GM18511 (cell line): Measurements from ENCODE around the gene ENDOV.

Experiments used
- ATAC-seq: cut with Tn5 transposase; IDR thresholded peaks from one replicate; pipeline ENCODE4 v1.9.1; 2021; ENCODE audit warnings: mild to moderate bottlenecking, moderate library complexity; ENCODE audit not compliant: unreplicated experiment

The ENDOV gene

GRCh38 chr17:80430446-80431245, 15.7 kb downstream of the ENDOV start:
- ATAC-seq: no peak

- no peak for ATAC-seq
Observed at GRCh38 chr17:80431246-80432195, 16.6 kb downstream of the ENDOV start.

DNA sequence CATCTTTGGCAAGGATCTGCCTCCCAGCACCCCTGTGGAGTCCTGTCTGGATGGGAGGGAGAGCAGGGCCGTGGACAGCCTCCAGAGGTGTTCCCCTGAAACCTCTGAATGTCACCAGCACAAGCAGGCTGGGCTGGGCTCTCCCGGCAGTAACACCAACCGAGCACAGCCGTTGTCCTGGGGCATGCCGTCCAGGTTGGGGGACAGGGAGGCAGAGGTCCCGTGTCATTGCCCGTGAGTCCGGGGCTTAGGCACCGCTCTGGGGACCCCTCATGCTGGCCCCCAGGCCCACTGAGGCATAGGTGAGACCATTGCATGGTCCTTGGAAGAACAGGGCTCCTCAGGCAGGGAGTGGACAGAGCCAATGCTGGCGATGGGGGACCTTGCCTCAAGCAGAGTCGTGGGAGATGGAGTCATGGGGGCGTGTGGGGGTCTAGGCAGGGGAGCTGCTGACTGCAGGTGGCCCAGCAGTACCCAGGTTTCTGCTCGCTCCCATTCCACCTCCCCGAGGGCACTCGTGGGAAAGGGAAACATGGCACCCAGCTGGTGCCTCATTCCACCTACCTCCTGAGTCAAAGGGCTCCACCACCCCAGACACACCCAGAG, 17.5 kb downstream of the ENDOV start:
- no peak for ATAC-seq

- ATAC-seq: no peak
Observed at GRCh38 chr17:80432961-80433550, 18.1 kb downstream of the ENDOV start.

- ATAC-seq: no peak
Observed at GRCh38 chr17:80433916-80434666, 19.1 kb downstream of the ENDOV start.

GRCh38 chr17:80437532-80437931, 22.6 kb downstream of the ENDOV start:
- no peak for ATAC-seq

- no peak for ATAC-seq
Observed at GRCh38 chr17:80438806-80439205, 23.8 kb downstream of the ENDOV start.

GRCh38 chr17:80439499-80439898, 24.5 kb downstream of the ENDOV start:
- ATAC-seq: no peak

DNA sequence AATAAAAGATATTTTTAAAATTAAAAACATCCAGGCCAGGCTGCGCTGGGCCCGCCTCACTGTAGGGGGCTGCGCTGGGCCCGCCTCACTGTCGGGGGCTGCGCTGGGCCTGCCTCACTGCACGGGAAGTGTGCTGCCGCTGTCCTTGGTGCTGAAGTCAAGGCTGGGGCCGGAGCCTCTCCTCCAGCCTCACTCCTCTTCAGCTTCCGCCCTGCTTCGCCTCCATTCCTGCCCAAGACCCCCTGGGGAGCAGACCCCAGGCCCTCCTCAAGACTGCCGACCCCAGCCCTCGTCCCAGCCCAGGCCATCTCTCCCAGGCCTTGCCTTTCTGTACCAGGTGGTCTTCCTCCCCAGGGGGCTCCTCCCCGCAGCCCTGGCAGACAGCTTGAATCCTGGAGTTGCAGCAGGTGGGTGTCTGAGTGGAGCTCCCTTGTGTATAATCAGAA, 26.2 kb downstream of the ENDOV start:
- ATAC-seq: no peak

- ATAC-seq: no peak
Observed at GRCh38 chr17:80441598-80442322, 26.8 kb downstream of the ENDOV start.

GRCh38 chr17:80442323-80442659, 27.3 kb downstream of the ENDOV start:
- ATAC-seq: no peak

DNA sequence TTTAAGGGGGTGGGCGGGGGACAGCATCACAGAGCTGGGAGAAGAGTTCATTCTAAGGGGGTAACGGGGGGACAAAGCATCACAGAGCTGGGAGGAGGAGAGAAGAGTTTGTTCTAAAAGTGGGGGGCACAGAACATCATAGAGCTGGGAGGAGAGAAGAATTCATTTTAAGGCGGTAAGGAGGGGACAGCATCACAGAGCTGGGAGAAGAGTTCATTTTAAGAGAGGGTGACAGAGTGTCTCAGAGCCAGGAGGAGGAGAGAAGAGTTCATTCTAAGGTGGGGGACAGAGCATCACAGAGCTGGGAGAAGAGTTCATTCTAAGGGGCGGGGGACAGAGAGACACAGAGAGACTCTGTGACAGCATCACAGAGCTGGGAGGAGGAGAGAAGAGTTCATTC, 27.8 kb downstream of the ENDOV start:
- ATAC-seq: no peak

DNA sequence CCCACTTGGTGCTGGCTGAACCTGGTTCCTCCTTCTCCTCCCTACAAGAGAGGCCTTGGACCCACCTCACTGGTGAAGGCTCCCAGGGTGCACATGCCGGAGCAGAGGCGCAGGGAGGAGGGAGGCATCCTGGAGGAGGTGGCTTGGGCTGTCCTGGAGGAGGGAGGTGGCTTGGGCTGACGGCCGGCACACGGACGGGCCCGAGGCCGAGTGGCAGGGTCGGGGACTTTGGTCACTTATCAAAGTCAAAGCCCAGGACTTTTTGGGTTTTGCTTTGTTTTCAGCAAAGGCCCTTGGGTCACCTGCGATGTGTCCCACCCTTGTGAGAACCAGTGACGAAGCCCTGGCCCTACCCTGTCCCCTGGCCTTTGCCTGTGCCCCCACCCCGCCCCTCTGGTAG, 28.5 kb downstream of the ENDOV start:
- ATAC-seq: no peak

DNA sequence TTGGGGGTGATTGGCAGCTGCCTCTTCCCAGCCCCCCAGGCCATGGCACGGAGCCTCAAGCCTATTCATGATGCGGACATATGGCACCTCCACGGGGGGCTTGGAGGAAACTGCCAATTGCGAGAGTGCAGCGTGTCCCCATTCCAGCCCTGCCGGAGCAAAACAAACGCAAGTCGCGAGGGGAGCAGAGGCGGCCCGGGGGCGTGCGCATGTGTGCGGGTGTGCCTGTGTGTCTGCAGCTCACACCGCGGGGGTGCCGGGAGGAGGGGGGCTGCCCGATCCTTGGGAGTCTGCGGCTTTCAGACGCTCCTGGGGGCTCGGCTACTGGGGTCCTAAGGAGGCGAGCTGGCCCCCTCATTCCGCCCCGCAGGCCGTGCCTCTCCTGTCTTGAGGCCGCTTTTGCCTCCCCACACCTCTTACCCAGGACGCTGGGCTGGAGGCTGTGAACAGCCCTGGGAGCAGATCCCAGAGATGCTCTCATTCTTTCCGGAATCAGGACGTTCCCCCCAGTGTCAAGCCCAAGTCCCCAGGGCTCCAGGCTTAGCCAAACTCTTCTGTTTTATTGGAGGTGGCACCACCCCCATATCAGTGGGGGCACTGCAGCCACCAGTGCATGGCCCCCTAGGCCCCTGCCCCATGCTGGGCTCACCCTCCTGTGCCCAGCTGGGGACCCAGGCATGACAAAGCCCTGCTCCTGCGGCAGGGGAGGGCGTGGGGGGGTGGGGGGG, 29.1 kb downstream of the ENDOV start:
- no peak for ATAC-seq

DNA sequence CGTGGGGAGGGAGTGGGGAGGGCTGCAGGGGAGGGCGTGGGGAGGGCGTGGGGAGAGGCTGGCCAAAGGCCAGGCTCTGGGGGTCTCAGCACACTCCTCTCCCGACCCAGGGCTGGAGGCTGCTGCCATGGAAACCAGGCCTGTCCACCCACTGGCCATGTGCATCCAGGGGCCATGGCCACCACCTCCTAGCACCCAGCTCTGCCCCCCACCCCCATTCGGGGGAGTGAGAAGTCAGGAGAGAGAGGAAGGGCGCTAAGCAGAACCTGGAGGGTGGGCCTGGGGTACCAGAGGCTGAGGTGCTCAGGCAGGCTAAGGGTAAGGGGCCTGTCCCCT, 29.6 kb downstream of the ENDOV start:
- ATAC-seq: no peak

GRCh38 chr17:80445007-80445725, 30.2 kb downstream of the ENDOV start:
- ATAC-seq: no peak

- ATAC-seq: no peak
Observed at GRCh38 chr17:80445726-80446110, 30.8 kb downstream of the ENDOV start.

- no peak for ATAC-seq
Observed at GRCh38 chr17:80446645-80447405, 31.9 kb downstream of the ENDOV start.
